ENCODE measurements around the gene GNAI2. TPM values are rescaled to one million over a fixed set of nuclear protein-coding genes. Genes with fewer than 3 reads are reported as not detected.
A peak's percentile ranks its signal among the peaks of the same experiment; 100 is the strongest.

GNAI2 gene
- total RNA-seq, 1 donor from 2014 or later, result 281 TPM

GRCh38 chr3:50256978-50257890 is 21.2 kb downstream of the GNAI2 start:
- no peak for DNase-seq
- no peak for TF ChIP-seq CTCF (IDR thresholded peaks at IDR 0.05)
- intact Hi-C loops (cut with micrococcal nuclease), result no loop called here
- Mint-ChIP-seq H3K4me1 (peaks cover 11% of the 10 kb centered on the region), H3K27me3 (no peaks in the 10 kb centered on the region), H3K27ac (no peak overlapping the region), H3K9me3 (no peaks in the 10 kb centered on the region), H3K4me3 (no peak overlapping the region), H3K36me3 (ENCODE audit: low read depth) (peaks cover 59% of the 10 kb centered on the region)
- POLR2A ChIA-PET, result no interaction called here
- CTCF ChIA-PET, result interaction anchor here (0.8 to 4.4 kb wide), 5 partner anchors 9 to 62 kb away, joined by 3 to 34 read pairs (median 4); no protein-coding TSS in a partner anchor
- ATAC-seq (ENCODE audit: low read depth), result no peak

GRCh38 chr3:50258029-50258680 is 22.2 kb downstream of the GNAI2 start:
- no peak overlapping the region for H3K4me3 Mint-ChIP-seq
- H3K36me3 Mint-ChIP-seq (ENCODE audit: low read depth), result peaks cover 53% of the 10 kb centered on the region
- ATAC-seq (ENCODE audit: low read depth), result no peak
- no peaks in the 10 kb centered on the region for H3K27me3 Mint-ChIP-seq
- no peak for TF ChIP-seq CTCF (IDR thresholded peaks at IDR 0.05)
- no peak for DNase-seq
- H3K9me3 Mint-ChIP-seq, result no peaks in the 10 kb centered on the region
- CTCF ChIA-PET, result interaction anchor here (1.3 to 4.4 kb wide), 3 partner anchors 10 to 79 kb away, joined by 3 to 34 read pairs (median 4); no protein-coding TSS in a partner anchor
- H3K4me1 Mint-ChIP-seq, result peaks cover 11% of the 10 kb centered on the region
- H3K27ac Mint-ChIP-seq, result no peak overlapping the region
- POLR2A ChIA-PET, result interaction anchor here (0.7 to 1.6 kb wide), 4 partner anchors 12 to 1817 kb away, joined by 3 to 8 read pairs (median 4); partner anchors contain the start of gene GNAI2
- intact Hi-C loops (cut with micrococcal nuclease), result no loop called here

GRCh38 chr3:50258979-50259378 is 23.0 kb downstream of the GNAI2 start:
- no peaks in the 10 kb centered on the region for H3K27me3 Mint-ChIP-seq
- H3K4me1 Mint-ChIP-seq, result peaks cover 7% of the 10 kb centered on the region
- POLR2A ChIA-PET, result interaction anchor here (0.7 to 1.6 kb wide), 4 partner anchors 12 to 1818 kb away, joined by 3 to 8 read pairs (median 4); partner anchors contain the start of gene GNAI2
- CTCF ChIA-PET, result interaction anchor here (1.3 to 4.4 kb wide), 5 partner anchors 11 to 78 kb away, joined by 3 to 34 read pairs (median 8); no protein-coding TSS in a partner anchor
- no peak overlapping the region for H3K4me3 Mint-ChIP-seq
- DNase-seq, result no peak
- TF ChIP-seq CTCF (IDR thresholded peaks at IDR 0.05), result no peak
- intact Hi-C loops (cut with micrococcal nuclease), result no loop called here
- ATAC-seq (ENCODE audit: low read depth), result no peak
- H3K27ac Mint-ChIP-seq, result no peak overlapping the region
- no peaks in the 10 kb centered on the region for H3K9me3 Mint-ChIP-seq
- peaks cover 45% of the 10 kb centered on the region for H3K36me3 Mint-ChIP-seq (ENCODE audit: low read depth)

GRCh38 chr3:50259432-50260026 is 23.5 kb downstream of the GNAI2 start:
- ATAC-seq (ENCODE audit: low read depth) (no peak), DNase-seq (no peak)
- no peaks in the 10 kb centered on the region for H3K27me3 Mint-ChIP-seq
- no peak for TF ChIP-seq CTCF (IDR thresholded peaks at IDR 0.05)
- CTCF ChIA-PET, result interaction anchor here (0.6 to 4.4 kb wide), 7 partner anchors 11 to 77 kb away, joined by 3 to 34 read pairs (median 5); no protein-coding TSS in a partner anchor
- H3K4me3 Mint-ChIP-seq, result peak overlapping the region; percentile 67
- intact Hi-C loops (cut with micrococcal nuclease), result loop anchor here (1.0 kb wide), 6 partner anchors 13 to 65 kb away; partner anchors contain the start of gene IFRD2
- peaks cover 42% of the 10 kb centered on the region for H3K36me3 Mint-ChIP-seq (ENCODE audit: low read depth)
- H3K27ac Mint-ChIP-seq, result peak overlapping the region; percentile 50
- POLR2A ChIA-PET, result interaction anchor here (0.6 to 2.0 kb wide), 8 partner anchors 13 to 1584 kb away, joined by 3 to 12 read pairs (median 4); partner anchors contain the start of genes GNAI2 and IFRD2
- H3K9me3 Mint-ChIP-seq, result no peaks in the 10 kb centered on the region
- peaks cover 7% of the 10 kb centered on the region for H3K4me1 Mint-ChIP-seq
